C4-2B (cell line): Measurements from ENCODE around the gene PIK3AP1.

ENCODE experiments used
- CTCF ChIP-seq: fragments of 450-650 bp; conservative IDR thresholded peaks from 2 replicates; pipeline ENCODE4 v1.5.1; 2017; ENCODE audit warnings: mild to moderate bottlenecking
- ZFX ChIP-seq: fragments of 450-650 bp; IDR thresholded peaks from 2 replicates; pipeline ENCODE4 v1.6.1; 2017

GRCh38 chr10:96663797-96664196 is 56.5 kb downstream of the PIK3AP1 start:
- TF ChIP-seq CTCF (no peak), ZFX (no peak)
